K562 (cell line): Measurements from ENCODE around the gene COQ5. TPM values are rescaled to one million over a fixed set of nuclear protein-coding genes. Genes with fewer than 3 reads are reported as not detected.

ENCODE experiments used
- CC2D1A ChIP-seq: fragments of 450-650 bp; IDR thresholded peaks from 2 replicates; pipeline ENCODE4 v1.6.1; 2017; ENCODE audit warnings: mild to moderate bottlenecking
- ELF1 ChIP-seq: fragments of 200-800 bp; sonication (Bioruptor generic); IDR thresholded peaks from 2 replicates; pipeline ENCODE4 v1.6.1; 2016; ENCODE audit warnings: missing genetic modification characterization, missing compliant biosample characterization
- KAT7 ChIP-seq: sonication (generic); formaldehyde crosslinking; IDR thresholded peaks from 2 replicates; pipeline ENCODE4 v1.8.0; 2022; ENCODE audit warnings: missing genetic modification reagents, mild to moderate bottlenecking, borderline replicate concordance
- KLF16 ChIP-seq: IDR thresholded peaks from 2 replicates; pipeline ENCODE4 v1.6.1; 2016; ENCODE audit warnings: antibody characterized with exemption
- MTA1 ChIP-seq: fragments of 450-650 bp; IDR thresholded peaks from 2 replicates; pipeline ENCODE4 v1.6.1; 2017; ENCODE audit warnings: borderline replicate concordance
- NCOR1 ChIP-seq: fragments of 450-650 bp; IDR thresholded peaks from 2 replicates; pipeline ENCODE4 v1.6.1; 2016; ENCODE audit warnings: mild to moderate bottlenecking, moderate library complexity
- TARDBP ChIP-seq: fragments of 450-650 bp; IDR thresholded peaks from 2 replicates; pipeline ENCODE4 v1.6.1; 2016
- XRCC3 ChIP-seq: fragments of 450-650 bp; IDR thresholded peaks from 2 replicates; pipeline ENCODE4 v1.6.1; 2017; ENCODE audit warnings: mild to moderate bottlenecking, moderate library complexity
- ZC3H4 ChIP-seq: sonication (generic); formaldehyde crosslinking; IDR thresholded peaks from 2 replicates; pipeline ENCODE4 v1.9.0; 2021; ENCODE audit warnings: missing genetic modification reagents, borderline replicate concordance
- ZEB2 ChIP-seq: fragments of 450-650 bp; IDR thresholded peaks from 2 replicates; pipeline ENCODE4 v1.6.1; 2016
- ZFP1 ChIP-seq: fragments of 450-650 bp; formaldehyde crosslinking; IDR thresholded peaks from 2 replicates; pipeline ENCODE4 v1.4.0; 2020; ENCODE audit warnings: mild to moderate bottlenecking, mixed read lengths
- ZNF431 ChIP-seq: sonication (generic); formaldehyde crosslinking; IDR thresholded peaks from 2 replicates; pipeline ENCODE4 v1.8.0; 2022; ENCODE audit warnings: mild to moderate bottlenecking, missing genetic modification reagents
- polyA plus RNA-seq, 8 experiments: library from polyadenylated mRNA; depleted of rRNA in 4 of 8; stranded (reverse) in 5 of 8; unstranded in 3 of 8; fragments of >200 nt; fragmentation: Nextera tagmentation in 2 of 8; fragmentation: Illumina TruSeq in 1 of 8; extraction: Ambion mirVana in 2 of 8; extraction: Trizol in 1 of 8; gene quantifications; 2 replicates each; pipeline versions ENCODE4 v1.2.1 to v1.2.3, GENCODE V29; 2011 to 2014; ENCODE audit warnings: inconsistent platforms in 1 of 8, missing spikeins in 1 of 8
- total RNA-seq, 7 experiments: library from RNA; depleted of rRNA in 6 of 7; stranded (reverse); fragments of >200 nt in 6 of 7; fragmentation: Illumina TruSeq in 2 of 7; extraction: Trizol in 2 of 7; gene quantifications; 2 replicates each; pipeline versions ENCODE4 v1.2.1 to v1.2.3, GENCODE V29; 2011 to 2021; ENCODE audit warnings: low replicate concordance in 1 of 7
- TF ChIP-seq, protein P1 (sequence below): fragments of 450-650 bp; IDR thresholded peaks from 2 replicates; pipeline ENCODE4 v1.6.1; 2016; ENCODE audit warnings: antibody characterized with exemption
- TF ChIP-seq, protein P2 (sequence below), 2 experiments: fragments of 450-650 bp in 1 of 2; sonication (generic) in 1 of 2; formaldehyde crosslinking in 1 of 2; IDR thresholded peaks; 2 replicates each; pipeline versions ENCODE4 v1.7.1 to v1.9.0; 2016 to 2022; ENCODE audit warnings: inconsistent platforms in 1 of 2, mild to moderate bottlenecking in 1 of 2, missing genetic modification reagents in 1 of 2
- TF ChIP-seq, protein P3 (sequence below), 2 experiments: fragments of 200-800 bp in 1 of 2; sonication (Bioruptor generic) in 1 of 2; sonication (generic) in 1 of 2; formaldehyde crosslinking in 1 of 2; IDR thresholded peaks in 1 of 2; conservative IDR thresholded peaks in 1 of 2; 2 replicates each; pipeline versions ENCODE4 v1.5.0 to v1.6.1; 2016 to 2020; ENCODE audit warnings: missing compliant biosample characterization in 1 of 2, missing genetic modification characterization in 1 of 2, missing genetic modification reagents in 1 of 2
- TF ChIP-seq, protein P4 (sequence below): fragments of 450-650 bp; IDR thresholded peaks from one replicate; pipeline ENCODE4 v1.6.1; 2018; ENCODE audit warnings: mild to moderate bottlenecking, moderate library complexity; ENCODE audit not compliant: partially characterized antibody

Gene COQ5
- total and polyA plus RNA-seq, 9 of the 15 experiments (the other 6 are each of a cell fraction or from before 2014, with no cell fraction given), result 19.2 to 59.7 (median 30.4) TPM

DNA sequence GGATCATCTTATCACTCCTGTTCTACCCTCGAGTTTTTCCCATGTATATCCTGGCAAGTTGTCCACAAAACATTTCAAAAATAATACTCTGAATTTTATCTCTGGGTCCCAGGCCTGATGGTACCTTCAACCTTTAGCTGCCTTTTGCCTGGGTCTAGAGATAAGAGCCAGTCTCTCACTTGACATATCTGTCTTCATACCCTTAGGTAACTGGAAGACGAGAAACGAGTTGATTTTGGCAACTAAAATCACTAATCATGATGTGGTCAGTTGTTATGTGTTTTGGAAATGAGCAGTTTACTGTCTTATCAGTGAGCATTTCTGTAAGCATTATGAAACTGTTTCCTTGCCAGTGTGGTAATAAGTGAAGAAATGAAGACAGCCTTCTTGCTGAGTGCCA is 11.5 kb upstream of the COQ5 start (continued):
- TF ChIP-seq ZFP1 (CRISPR knock-in tag) (no peak), KLF16 (peak; percentile 97), NCOR1 (peak; percentile 98), TARDBP (peak; percentile 94), ZEB2 (peak; percentile 97), MTA1 (peak; percentile 92), XRCC3 (no peak), ZC3H4 (no peak), ELF1 (tag) (peak; percentile 26; the same call in 1 of the 2 replicates), KAT7 (CRISPR knock-in tag) (peak; percentile 38; the same call in 1 of the 2 replicates), ZNF431 (CRISPR knock-in tag) (no peak), CC2D1A (peak; percentile 96)
- TF ChIP-seq, protein P1, sequence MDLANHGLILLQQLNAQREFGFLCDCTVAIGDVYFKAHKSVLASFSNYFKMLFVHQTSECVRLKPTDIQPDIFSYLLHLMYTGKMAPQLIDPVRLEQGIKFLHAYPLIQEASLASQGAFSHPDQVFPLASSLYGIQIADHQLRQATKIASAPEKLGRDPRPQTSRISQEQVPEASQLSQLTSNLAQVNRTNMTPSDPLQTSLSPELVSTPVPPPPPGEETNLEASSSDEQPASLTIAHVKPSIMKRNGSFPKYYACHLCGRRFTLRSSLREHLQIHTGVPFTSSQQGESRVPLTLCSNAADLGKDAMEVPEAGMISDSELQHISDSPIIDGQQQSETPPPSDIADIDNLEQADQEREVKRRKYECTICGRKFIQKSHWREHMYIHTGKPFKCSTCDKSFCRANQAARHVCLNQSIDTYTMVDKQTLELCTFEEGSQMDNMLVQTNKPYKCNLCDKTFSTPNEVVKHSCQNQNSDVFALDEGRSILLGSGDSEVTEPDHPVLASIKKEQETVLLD, result peak; percentile 59; the same call in 1 of the 2 replicates
- TF ChIP-seq, protein P2, sequence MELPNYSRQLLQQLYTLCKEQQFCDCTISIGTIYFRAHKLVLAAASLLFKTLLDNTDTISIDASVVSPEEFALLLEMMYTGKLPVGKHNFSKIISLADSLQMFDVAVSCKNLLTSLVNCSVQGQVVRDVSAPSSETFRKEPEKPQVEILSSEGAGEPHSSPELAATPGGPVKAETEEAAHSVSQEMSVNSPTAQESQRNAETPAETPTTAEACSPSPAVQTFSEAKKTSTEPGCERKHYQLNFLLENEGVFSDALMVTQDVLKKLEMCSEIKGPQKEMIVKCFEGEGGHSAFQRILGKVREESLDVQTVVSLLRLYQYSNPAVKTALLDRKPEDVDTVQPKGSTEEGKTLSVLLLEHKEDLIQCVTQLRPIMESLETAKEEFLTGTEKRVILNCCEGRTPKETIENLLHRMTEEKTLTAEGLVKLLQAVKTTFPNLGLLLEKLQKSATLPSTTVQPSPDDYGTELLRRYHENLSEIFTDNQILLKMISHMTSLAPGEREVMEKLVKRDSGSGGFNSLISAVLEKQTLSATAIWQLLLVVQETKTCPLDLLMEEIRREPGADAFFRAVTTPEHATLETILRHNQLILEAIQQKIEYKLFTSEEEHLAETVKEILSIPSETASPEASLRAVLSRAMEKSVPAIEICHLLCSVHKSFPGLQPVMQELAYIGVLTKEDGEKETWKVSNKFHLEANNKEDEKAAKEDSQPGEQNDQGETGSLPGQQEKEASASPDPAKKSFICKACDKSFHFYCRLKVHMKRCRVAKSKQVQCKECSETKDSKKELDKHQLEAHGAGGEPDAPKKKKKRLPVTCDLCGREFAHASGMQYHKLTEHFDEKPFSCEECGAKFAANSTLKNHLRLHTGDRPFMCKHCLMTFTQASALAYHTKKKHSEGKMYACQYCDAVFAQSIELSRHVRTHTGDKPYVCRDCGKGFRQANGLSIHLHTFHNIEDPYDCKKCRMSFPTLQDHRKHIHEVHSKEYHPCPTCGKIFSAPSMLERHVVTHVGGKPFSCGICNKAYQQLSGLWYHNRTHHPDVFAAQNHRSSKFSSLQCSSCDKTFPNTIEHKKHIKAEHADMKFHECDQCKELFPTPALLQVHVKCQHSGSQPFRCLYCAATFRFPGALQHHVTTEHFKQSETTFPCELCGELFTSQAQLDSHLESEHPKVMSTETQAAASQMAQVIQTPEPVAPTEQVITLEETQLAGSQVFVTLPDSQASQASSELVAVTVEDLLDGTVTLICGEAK (IDR thresholded peaks at IDR 0.05), result 0 out of 2 replicates have a peak, but pooled peaks have one; percentile 37
- TF ChIP-seq, protein P2 (CRISPR knock-in tag; IDR thresholded peaks at IDR 0.05), result no peak
- TF ChIP-seq, protein P3, sequence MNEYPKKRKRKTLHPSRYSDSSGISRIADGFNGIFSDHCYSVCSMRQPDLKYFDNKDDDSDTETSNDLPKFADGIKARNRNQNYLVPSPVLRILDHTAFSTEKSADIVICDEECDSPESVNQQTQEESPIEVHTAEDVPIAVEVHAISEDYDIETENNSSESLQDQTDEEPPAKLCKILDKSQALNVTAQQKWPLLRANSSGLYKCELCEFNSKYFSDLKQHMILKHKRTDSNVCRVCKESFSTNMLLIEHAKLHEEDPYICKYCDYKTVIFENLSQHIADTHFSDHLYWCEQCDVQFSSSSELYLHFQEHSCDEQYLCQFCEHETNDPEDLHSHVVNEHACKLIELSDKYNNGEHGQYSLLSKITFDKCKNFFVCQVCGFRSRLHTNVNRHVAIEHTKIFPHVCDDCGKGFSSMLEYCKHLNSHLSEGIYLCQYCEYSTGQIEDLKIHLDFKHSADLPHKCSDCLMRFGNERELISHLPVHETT (CRISPR knock-in tag; conservative IDR thresholded peaks at IDR 0.05 in 1 of 2, IDR thresholded peaks at IDR 0.05 in 1 of 2), result peak in 1 of 2 experiments; percentile 92; a peak in 2 of 4 replicates
- TF ChIP-seq, protein P4, sequence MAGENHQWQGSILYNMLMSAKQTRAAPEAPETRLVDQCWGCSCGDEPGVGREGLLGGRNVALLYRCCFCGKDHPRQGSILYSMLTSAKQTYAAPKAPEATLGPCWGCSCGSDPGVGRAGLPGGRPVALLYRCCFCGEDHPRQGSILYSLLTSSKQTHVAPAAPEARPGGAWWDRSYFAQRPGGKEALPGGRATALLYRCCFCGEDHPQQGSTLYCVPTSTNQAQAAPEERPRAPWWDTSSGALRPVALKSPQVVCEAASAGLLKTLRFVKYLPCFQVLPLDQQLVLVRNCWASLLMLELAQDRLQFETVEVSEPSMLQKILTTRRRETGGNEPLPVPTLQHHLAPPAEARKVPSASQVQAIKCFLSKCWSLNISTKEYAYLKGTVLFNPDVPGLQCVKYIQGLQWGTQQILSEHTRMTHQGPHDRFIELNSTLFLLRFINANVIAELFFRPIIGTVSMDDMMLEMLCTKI, result no peak
